HK-2 (cell line): ENCODE results near the gene ATP11C.
"Not testable (repeated sequence)": the region's sequence is repeated elsewhere in the genome, so short reads cannot be mapped to it uniquely, and the experiment has no call there.

Source experiments
- DNase-seq: peaks from one replicate; pipeline ENCODE4 v3.0.0-alpha.2; 2018; ENCODE audit not compliant: unreplicated experiment

ATP11C gene

DNA sequence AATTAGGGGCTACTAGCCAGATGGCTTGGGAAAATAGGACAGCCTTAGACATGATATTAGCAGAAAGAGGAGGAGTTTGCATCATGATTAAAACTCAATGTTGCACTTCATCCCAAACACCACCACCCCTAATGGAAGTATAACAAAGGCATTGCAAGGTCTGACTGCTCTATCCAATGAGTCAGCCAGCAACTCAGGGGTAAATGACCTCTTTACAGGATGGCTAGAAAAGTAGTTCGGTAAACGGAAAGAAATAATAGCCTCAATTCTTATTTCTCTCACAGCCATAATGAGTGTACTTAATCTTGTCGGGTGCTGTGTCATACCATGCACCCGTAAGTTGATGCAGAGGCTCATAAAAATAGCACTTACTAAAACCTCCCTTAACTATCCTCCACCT is 76.0 kb downstream of the ATP11C start:
- not testable (repeated sequence) for DNase-seq

DNA sequence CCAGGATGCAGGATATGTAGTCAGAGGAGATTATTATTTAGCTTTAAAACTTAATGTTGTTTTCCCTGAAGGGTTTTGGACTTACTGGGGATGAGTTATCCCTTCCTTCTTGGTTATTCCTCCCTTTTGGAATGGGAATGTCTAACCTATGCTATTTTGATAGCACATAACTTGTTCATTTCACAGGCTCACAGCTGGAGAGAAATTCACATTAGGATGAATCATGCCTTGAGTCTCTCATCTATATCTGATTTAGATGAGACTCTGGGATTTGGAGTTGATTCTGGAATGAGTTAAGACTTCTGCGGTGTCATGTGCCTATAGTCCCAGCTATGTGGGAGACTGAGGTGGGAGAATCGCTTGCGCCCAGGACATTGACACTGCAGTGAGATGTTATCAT is 81.1 kb downstream of the ATP11C start:
- no peak for DNase-seq

- no peak for DNase-seq
Measured at GRCh38 chrX:139850968-139851367, 81.9 kb downstream of the ATP11C start.

DNA sequence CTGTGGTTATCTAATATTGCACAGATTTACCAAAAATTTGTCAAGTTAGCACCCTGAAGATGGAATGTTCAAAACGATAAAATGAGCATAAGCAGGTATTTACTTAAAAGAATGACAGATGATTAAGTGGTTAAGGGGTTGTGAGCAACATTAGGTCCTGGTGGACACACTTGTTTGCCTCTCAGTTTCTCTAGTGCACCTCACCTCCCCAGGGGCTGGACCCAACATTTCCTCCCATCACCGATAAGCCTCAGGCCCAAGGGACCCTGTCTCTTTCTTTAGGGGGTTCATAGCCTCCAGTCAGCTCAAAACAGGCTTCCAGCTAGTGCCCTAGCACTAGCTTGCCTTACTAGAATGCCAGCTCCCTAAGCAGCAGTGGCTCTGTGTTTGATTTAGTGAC is 88.0 kb downstream of the ATP11C start:
- no peak for DNase-seq

GRCh38 chrX:139844163-139844562 is 88.7 kb downstream of the ATP11C start:
- peak; percentile 17 for DNase-seq

- no peak for DNase-seq
Measured at GRCh38 chrX:139842326-139843185, 90.3 kb downstream of the ATP11C start.

GRCh38 chrX:139836335-139836734 is 96.5 kb downstream of the ATP11C start:
- not testable (repeated sequence) for DNase-seq

- DNase-seq = no peak
Measured at GRCh38 chrX:139834879-139835278, 98.0 kb downstream of the ATP11C start.

- no peak for DNase-seq
Measured at GRCh38 chrX:139832718-139833309, 100.0 kb downstream of the ATP11C start.

DNA sequence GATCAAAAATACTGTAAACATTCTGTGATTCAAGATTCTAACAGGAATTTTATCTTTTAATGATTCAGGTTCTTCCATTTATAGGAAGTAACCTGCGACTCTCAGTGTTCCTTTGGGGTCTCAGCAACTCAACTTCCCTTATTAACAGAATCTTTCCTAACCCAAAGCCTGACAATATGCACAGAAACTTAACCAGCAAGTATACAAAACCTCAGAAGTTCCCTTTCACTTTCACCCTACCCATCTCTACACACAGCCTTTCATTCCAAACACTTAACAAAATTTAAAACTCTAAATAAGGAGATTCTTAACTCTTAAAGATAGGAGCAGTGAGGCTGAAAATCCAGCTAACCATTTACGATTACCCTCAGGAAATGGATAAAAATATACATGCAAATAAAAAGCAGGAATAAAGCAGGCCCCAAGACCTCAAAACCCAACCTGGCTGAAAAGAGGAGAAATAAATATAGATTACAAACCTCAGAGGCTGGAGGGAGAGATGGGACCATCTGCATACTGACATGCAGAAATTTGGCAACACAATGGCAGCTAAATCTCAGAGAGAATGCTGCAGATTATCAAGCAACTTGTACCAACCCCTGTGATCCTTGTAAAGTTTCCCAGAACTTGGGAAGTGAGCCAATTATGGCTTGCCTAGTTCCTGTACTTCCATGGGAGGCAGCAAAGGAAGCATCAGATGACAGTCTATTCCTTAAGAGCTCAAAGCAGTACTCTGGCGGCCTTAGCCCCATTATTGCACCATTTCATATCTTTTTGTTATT is 101.0 kb downstream of the ATP11C start:
- DNase-seq = peak; percentile 6

GRCh38 chrX:139831017-139831416 is 101.8 kb downstream of the ATP11C start:
- DNase-seq = no peak

- no peak for DNase-seq
Measured at GRCh38 chrX:139828830-139829229, 104.0 kb downstream of the ATP11C start.

GRCh38 chrX:139828033-139828432 is 104.8 kb downstream of the ATP11C start:
- DNase-seq = no peak

DNA sequence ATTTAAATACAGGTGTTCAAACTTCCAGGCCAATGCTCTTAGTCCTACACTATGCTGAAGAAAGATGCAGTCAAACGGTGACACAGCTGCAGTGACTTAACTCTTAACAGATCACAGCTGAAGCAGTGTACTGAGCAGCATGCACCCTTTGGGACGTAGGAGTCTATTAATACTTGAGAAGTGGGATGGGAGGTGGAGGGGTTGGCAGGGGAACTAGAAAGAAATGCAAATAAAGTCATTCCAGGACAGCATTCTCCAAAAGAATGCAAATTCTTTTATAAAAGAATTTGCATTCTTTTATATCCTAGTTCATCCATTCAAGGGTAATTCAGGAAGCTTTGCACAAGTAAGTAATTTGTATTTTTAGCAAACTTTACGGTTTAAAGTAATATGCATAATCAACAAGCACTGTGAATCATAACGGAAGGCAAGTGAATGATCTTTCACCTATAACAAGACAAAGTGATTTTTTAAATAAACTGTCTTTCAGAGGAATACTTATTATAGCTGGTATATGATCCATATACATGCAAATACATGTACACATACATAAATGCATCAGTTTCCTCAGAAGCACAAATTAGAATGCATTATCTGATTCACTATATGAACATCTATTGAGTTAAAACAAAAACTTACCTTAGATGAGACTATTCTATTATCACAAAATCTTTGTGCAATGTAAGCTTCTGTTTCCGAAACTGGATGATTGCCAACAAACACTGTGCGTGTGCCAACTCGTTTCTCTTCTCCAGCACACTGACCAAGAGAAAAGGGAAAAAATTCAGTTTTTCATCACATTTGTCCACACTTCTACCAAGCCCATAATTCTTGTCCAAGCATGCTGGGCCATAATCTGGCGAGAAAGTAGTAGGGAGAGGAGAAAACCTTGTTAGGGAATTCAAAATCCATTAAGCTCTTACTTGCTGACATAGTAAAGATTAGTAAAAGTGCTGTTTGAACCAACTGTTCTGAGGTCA is 106.5 kb downstream of the ATP11C start:
- DNase-seq = no peak

- no peak for DNase-seq
Measured at GRCh38 chrX:139825618-139826017, 107.2 kb downstream of the ATP11C start.

- no peak for DNase-seq
Measured at GRCh38 chrX:139823806-139824205, 109.0 kb downstream of the ATP11C start.

DNA sequence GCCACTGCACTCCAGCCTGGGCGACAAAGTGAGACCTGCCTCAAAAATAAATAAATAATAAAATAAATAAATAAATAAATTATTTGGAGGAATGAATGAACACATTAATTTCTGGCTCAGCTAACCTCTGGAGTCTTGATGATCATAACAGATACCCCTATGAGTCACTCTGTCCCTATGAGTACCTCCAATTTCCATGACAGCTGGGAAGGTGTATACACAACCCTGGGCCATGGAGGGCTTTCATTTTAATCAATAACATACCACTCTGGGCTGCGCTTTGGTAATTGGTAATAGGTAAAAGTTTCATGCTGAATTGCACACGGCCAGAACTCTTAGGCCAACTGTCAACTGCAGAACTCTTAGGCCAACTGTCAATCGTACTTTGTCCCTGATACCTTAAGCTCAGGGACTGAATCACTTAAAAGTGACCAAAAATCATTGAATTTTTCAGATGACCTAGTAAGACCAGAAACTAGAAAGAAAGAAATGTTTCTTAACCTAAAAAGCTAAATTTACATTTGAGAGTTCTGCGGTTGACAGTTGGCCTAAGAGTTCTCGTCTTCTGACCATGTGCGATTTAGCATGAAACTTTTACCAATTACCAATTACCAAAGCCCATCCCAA is 112.4 kb downstream of the ATP11C start:
- no peak for DNase-seq

DNA sequence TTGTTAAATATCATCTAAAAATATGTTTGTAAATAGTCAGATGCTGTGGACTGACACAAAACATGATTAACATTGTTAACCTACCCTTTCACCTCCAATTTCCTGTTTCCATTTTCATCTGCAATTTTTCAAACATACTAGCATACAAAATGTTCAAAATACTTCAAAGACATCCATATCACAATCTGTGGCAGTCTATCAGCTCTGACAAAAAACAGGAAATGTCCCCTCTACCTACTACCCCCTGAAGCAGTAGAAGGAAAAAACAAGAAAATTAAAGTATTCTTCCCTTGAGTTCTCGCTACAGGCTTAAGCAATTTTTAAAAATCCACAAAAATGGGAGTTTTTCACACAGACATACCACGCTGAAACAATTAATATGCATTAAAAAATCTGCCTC is 116.6 kb downstream of the ATP11C start:
- DNase-seq = no peak

DNA sequence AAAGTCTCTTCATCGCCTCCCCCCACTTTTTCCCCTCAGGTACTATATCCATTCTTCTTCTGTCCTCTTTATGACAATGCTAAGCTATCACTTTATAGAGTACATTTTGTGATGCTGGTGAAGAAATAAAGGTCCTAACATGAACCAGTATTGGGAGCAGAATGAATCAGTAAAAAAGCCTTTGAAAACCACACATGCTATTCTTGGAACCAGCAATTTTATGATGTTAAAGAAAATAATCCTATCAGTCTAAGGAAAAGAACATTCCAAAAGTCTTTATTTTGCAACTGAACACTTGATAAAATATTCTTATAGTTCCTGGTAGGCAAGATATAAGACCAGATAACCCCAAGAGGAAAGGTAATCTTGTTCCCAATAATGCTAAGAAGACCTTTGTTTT is 117.1 kb downstream of the ATP11C start:
- DNase-seq = no peak

DNA sequence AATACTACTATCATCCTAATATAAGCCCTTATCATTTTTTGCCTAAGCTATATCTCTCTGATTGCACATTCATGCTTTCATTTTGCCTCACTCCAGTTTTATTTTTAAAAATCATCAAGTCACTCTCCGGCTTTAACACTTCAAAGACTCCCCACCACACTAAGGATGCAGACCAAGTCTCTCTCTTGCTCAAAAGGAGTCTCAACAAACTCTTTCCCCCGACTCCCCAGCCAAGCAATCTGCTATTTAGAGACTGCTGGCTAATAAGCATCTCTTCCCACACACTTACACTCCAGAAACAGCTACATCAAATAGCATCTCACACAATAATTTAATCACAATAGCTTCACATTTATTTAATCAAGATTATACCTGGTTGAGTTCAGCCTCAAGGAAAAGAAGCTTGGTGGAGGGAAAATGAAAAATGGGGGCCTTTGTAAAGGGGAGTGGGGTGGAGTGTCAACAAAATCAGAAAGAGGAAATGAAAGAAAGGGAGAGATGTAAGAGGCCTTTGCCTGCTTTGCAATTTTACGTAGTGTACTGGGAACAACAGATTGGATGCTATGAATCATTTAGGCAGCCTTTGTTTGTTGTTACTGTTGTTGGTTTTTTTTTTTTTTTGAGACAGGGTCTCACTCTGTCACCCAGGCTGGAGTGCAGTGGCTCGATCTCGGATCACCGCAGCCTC is 120.8 kb downstream of the ATP11C start:
- no peak for DNase-seq
